HG03095 (cell line): Measurements from ENCODE around the gene SPDYA.

Source experiments
- ATAC-seq: cut with Tn5 transposase; IDR thresholded peaks from one replicate; pipeline ENCODE4 v1.9.1; 2021; ENCODE audit warnings: moderate library complexity; ENCODE audit not compliant: unreplicated experiment

SPDYA gene

GRCh38 chr2:28824207-28824606, 13.6 kb downstream of the SPDYA start:
- ATAC-seq = no peak

GRCh38 chr2:28824870-28825269, 14.2 kb downstream of the SPDYA start:
- no peak for ATAC-seq

GRCh38 chr2:28828382-28828781, 17.7 kb downstream of the SPDYA start:
- no peak for ATAC-seq

- ATAC-seq = no peak
These were observed 23.3 kb downstream of the SPDYA start for GRCh38 chr2:28833740-28834470.

GRCh38 chr2:28835781-28836180, 25.1 kb downstream of the SPDYA start:
- no peak for ATAC-seq

GRCh38 chr2:28838971-28839370, 28.3 kb downstream of the SPDYA start:
- ATAC-seq = no peak

- ATAC-seq = no peak
These were observed 31.4 kb downstream of the SPDYA start for GRCh38 chr2:28842042-28842441.

- no peak for ATAC-seq
These were observed 44.6 kb downstream of the SPDYA start for GRCh38 chr2:28855193-28855592.

GRCh38 chr2:28855977-28856376, 45.3 kb downstream of the SPDYA start:
- ATAC-seq = no peak

- ATAC-seq = no peak
These were observed 58.0 kb downstream of the SPDYA start for GRCh38 chr2:28868611-28869010.

GRCh38 chr2:28869494-28870145, 59.0 kb downstream of the SPDYA start:
- peak; percentile 5 for ATAC-seq

GRCh38 chr2:28870146-28870891, 59.7 kb downstream of the SPDYA start, which contains the start of gene TRMT61B:
TRMT61B (minus strand) TSS chr2:28870309; CDS start chr2:28870277, 32 bp downstream.
- ATAC-seq = peak; percentile 91

GRCh38 chr2:28871620-28872019, 61.0 kb downstream of the SPDYA start:
- no peak for ATAC-seq

- ATAC-seq = no peak
These were observed 69.6 kb downstream of the SPDYA start for GRCh38 chr2:28880193-28880592.

GRCh38 chr2:28893488-28893887, 82.9 kb downstream of the SPDYA start:
- no peak for ATAC-seq

- peak; percentile 81 for ATAC-seq
These were observed 84.0 kb downstream of the SPDYA start, which contains the start of gene WDR43 for GRCh38 chr2:28894470-28895188. WDR43 (plus strand) TSS chr2:28894667; CDS start chr2:28894699, 32 bp downstream.

- peak; percentile 25 for ATAC-seq
These were observed 84.7 kb downstream of the SPDYA start for GRCh38 chr2:28895189-28895893.

- ATAC-seq = no peak
These were observed 86.3 kb downstream of the SPDYA start for GRCh38 chr2:28896906-28897305.

GRCh38 chr2:28898048-28898447, 87.4 kb downstream of the SPDYA start:
- no peak for ATAC-seq
